GM19372 (cell line): ENCODE measurements around the gene PPM1N.

Experiments
- ATAC-seq: cut with Tn5 transposase; IDR thresholded peaks from one replicate; pipeline ENCODE4 v1.9.1; 2021; ENCODE audit warnings: mild to moderate bottlenecking, low read depth, moderate library complexity; ENCODE audit not compliant: unreplicated experiment

Gene PPM1N

GRCh38 chr19:45469945-45470761 is 28.1 kb upstream of the PPM1N start:
- peak; percentile 0 for ATAC-seq

- no peak for ATAC-seq
These were observed 27.5 kb upstream of the PPM1N start for GRCh38 chr19:45470762-45471081.

DNA sequence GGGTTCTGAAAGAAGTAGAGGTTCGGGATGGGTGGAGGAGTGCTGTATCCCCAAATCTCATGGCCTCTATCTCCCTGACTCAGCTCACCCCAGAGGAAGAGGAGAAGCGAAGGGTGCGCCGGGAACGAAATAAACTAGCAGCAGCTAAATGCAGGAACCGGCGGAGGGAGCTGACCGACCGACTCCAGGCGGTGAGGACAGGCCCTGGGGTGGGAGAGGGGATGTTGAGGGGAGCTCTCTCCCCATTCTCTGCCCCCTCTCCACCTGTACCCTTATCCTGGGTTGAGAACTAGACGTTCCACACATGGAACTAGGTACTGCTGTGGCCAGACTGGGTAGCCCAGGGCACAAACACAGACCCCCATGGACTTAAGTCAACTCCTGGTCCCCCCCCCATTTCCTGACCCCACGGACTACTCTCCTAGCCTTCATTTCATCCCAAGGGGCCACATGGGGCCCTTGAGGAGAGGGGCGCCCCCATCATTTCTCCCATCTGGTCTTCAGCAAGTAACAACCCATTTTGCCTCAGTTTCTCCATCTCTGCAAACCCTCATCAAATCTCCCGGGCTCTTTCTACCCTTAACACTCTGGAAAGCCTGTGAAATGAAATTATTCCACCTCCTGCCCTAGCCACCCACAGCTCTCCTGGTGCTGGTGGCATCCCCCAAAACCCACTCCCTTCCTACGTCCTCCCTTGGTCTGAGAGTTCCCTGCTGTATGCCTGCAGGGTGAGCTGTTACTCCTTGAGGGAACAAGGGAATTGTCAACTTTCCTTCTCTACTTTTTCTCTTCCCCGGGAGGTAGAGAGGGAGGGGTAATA is 26.9 kb upstream of the PPM1N start:
- ATAC-seq, result no peak

DNA sequence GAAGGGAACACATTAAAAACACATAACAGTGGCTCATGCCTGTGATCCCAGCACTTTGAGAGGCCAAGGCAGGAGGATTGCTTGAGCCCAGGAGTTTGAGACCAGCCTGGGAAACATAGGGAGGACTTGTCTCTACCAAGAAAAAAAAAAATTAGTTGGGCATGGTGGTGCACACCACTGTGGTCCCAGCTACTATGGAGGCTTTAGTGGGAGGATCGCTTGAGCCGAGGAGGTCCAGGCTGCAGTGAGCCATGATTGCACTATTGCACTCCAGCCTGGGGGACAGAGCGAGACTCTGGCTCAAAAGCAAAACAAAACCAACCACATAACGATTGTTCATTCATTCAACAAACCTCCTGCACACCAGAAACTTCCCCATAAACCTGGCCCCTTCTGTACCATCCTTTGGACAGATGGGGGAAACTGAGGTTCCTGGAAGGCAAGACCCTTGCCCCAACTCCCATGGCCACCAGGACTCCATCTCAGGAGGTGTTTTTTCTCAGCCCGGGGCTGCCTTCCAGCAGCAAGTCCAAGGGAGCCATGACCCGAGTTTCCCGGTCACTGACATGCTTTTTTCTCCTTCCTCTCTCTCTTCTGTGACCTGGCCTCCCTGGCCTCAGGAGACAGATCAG is 26.2 kb upstream of the PPM1N start:
- ATAC-seq, result no peak

- no peak for ATAC-seq
These were observed 25.5 kb upstream of the PPM1N start for GRCh38 chr19:45472563-45473366.

- no peak for ATAC-seq
These were observed 24.9 kb upstream of the PPM1N start for GRCh38 chr19:45473367-45473681.

GRCh38 chr19:45473682-45474605 is 24.3 kb upstream of the PPM1N start:
- no peak for ATAC-seq

- no peak for ATAC-seq
These were observed 23.4 kb upstream of the PPM1N start for GRCh38 chr19:45474606-45475521.

GRCh38 chr19:45475537-45476291 is 22.5 kb upstream of the PPM1N start:
- ATAC-seq, result no peak

GRCh38 chr19:45476304-45476703 is 21.9 kb upstream of the PPM1N start:
- no peak for ATAC-seq

GRCh38 chr19:45477186-45477585 is 21.1 kb upstream of the PPM1N start:
- ATAC-seq, result no peak

DNA sequence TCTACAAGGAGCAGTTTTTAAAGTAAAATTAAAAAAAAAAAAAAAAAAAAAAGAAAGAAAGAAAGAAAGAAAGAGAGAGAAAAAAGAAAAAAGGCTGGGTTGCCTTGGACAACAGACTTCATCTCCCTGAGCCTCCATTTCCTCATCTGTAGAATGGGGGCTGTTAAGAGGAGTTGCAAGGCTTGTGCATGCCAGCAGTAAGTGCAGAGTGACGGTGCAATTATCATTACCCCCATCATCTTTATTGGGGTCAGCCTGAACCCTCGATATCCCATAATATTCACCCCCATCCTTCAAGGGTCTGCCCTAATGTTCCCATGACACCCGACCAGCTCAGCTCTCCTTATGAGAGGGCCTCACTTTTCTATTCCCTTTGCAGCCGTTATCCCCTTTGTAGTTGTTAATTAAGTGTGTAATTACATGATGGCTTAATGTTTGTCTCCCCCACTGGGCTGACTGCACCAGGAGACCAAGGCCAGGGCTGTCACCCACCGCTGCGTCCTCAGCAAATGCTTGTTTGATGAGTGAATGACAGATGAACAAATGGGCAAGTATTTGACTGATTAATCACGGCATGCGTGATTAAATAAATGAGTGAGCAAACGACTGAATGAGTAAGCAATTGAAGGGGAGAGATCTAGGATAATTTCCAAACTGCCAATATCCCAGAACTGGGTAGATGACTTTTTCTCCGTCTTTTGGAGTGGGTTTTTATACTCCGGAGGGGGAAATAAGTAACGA is 20.4 kb upstream of the PPM1N start:
- no peak for ATAC-seq

DNA sequence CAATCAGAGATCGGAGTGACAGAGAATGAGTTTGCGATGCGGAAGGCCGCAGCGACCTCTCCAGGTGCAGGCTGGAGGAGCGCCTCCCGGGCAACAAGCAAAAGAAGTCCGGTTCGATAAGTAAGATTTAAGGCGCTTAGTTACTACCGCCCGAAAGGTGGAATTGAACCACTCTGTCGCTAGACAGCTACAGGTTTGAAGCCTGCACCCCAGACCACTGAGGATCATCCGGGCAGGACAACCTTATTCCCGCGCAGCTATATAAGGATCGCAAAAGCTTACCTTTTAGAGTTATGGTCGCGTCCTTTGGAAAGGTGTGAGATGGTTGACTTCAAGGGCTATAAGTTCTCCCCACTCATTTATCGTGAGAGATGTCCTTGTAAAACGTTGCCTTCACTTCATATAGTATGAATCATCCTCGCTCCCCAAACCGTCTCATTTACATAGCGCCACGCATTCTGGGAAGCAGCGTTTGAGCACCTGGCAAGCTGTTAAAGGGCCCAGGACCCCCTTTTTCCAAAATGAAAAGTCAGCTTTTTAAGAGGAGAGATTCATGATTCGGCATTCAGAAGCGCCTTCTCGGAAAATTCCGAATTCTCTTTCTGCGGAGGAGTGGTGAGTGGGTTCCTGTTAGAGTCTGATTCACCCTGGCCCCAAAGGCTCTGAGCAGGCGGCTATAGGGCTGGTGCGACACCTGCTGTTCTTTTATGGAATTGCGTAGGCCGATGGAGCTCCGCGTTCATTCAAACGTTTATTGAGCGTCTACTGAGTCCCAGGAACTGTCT is 19.6 kb upstream of the PPM1N start:
- ATAC-seq, result peak; percentile 72

- no peak for ATAC-seq
These were observed 15.2 kb upstream of the PPM1N start for GRCh38 chr19:45483033-45483432.

DNA sequence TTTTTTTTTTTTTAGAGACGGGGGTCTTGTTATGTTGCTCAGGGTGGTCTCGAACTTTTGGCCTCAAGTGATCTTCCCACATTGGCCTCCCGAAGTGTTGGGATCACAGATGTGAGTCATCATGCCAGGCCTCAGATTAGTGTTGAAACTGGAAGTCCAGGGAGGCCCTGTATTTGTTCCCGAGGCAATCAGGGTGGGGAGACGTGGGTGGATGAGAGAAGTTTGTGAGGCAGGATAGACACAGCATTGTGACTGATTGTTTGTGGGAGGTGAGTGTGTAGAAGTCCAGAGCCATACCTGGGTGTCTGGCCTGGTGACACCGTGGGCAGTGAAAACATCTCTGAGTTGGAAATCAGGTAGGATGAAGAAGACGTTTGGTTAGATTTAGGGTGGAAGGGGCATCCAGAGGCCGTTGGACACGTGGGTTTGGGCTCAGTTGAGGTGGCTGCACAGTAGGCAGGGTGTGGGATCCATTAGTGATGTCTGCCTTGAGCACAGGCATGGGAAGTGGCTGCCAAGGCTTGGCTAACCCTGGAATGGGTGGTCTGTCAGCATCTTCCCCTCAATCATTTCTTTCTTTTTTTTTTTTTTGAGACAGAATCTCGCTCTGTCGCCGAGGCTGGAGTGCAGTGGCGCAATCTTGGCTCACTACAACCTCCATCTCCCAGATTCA is 13.8 kb upstream of the PPM1N start:
- ATAC-seq, result no peak
